ENCODE data around the gene GALK2. TPM values are rescaled to one million over a fixed set of nuclear protein-coding genes. Genes with fewer than 3 reads are reported as not detected.

GALK2 gene
- total and polyA plus RNA-seq, 2 donors (not counting 1 experiment from before 2014, with no cell fraction given) = 11.2 to 23.1 TPM

- H3K4me2 ChIP-seq (replicated peaks; ENCODE audit: low read depth, low read length, poor library complexity, severe bottlenecking) = no peak overlapping the region
- Mint-ChIP-seq H3K27me3 (no peaks in the 10 kb centered on the region), H3K9me3 (ENCODE audit: insufficient read depth) (no peaks in the 10 kb centered on the region), H3K4me1 (no peaks in the 10 kb centered on the region), H3K27ac (no peak overlapping the region), H3K4me3 (no peak overlapping the region)
- 97% methylated on average over 3 of the region's 4 CpGs for WGBS (ENCODE audit: insufficient coverage)
- H3K4me3 ChIP-seq (ENCODE audit: control extremely low read depth in 1 of 5, extremely low read depth in 1 of 5, insufficient read depth in 1 of 5, low read depth in 2 of 5, low read length in 4 of 5) = no peak overlapping the region
- CTCF ChIA-PET = no interaction called here
- no peak for DNase-seq
- H3K9ac ChIP-seq (ENCODE audit: low read length) = no peak overlapping the region
- TF ChIP-seq EZH2 (IDR thresholded peaks at IDR 0.05; ENCODE audit: borderline replicate concordance, insufficient read depth, low read depth, low read length, poor library complexity, severe bottlenecking) = no peak
- no peak for TF ChIP-seq CTCF (IDR thresholded peaks at IDR 0.05)
- POLR2A ChIA-PET = no interaction called here
- intact Hi-C loops (cut with micrococcal nuclease) = loop anchor here (10.0 kb wide), 1 partner anchor 57 kb away; no protein-coding TSS in a partner anchor
- H3K9me3 ChIP-seq (ENCODE audit: control extremely low read depth in 1 of 3, control insufficient read depth in 2 of 3, insufficient read depth in 1 of 3, low read length in 2 of 3) = no peaks in the 10 kb centered on the region
- H2AFZ ChIP-seq (ENCODE audit: insufficient read depth, low read depth, low read length, poor library complexity, severe bottlenecking) = no peak overlapping the region
- peaks cover 5% of the 10 kb centered on the region in 2 experiments for H3K36me3 ChIP-seq (replicated peaks in 1 of 2; ENCODE audit: control extremely low read depth in 1 of 2, control insufficient read depth in 1 of 2, extremely low read depth in 1 of 2, insufficient read depth in 2 of 2, low read length in 1 of 2)
- no peaks in the 10 kb centered on the region for H3K79me2 ChIP-seq (ENCODE audit: control insufficient read depth, insufficient read depth, low read length)
- no peak overlapping the region for H3K27ac ChIP-seq (ENCODE audit: low read length in 2 of 2)
- no peaks in the 10 kb centered on the region for H4K20me1 ChIP-seq (ENCODE audit: control insufficient read depth, insufficient read depth, low read length, poor library complexity, severe bottlenecking)
- no peaks in the 10 kb centered on the region for H3K4me1 ChIP-seq (ENCODE audit: control insufficient read depth in 2 of 2, insufficient read depth in 2 of 2, low read length in 2 of 2)
- no peak for ATAC-seq (ENCODE audit: low read depth)
- H3K27me3 ChIP-seq (replicated peaks in 1 of 4; ENCODE audit: control extremely low read depth in 1 of 4, control insufficient read depth in 3 of 4, insufficient read depth in 4 of 4, low read length in 3 of 4) = no peaks in the 10 kb centered on the region
These were observed 157.9 kb downstream of the GALK2 start for GRCh38 chr15:49327927-49328326.

GRCh38 chr15:49328941-49329340, 158.9 kb downstream of the GALK2 start:
- no peaks in the 10 kb centered on the region for H3K4me1 Mint-ChIP-seq
- Histone ChIP-seq H3K9me3 (ENCODE audit: control extremely low read depth in 1 of 3, control insufficient read depth in 2 of 3, insufficient read depth in 1 of 3, low read length in 2 of 3) (no peaks in the 10 kb centered on the region), H2AFZ (ENCODE audit: insufficient read depth, low read depth, low read length, poor library complexity, severe bottlenecking) (no peak overlapping the region), H3K4me2 (replicated peaks; ENCODE audit: low read depth, low read length, poor library complexity, severe bottlenecking) (no peak overlapping the region), H3K27ac (ENCODE audit: low read length in 2 of 2) (no peak overlapping the region), H3K27me3 (replicated peaks in 1 of 4; ENCODE audit: control extremely low read depth in 1 of 4, control insufficient read depth in 3 of 4, insufficient read depth in 4 of 4, low read length in 3 of 4) (no peaks in the 10 kb centered on the region), H3K9ac (ENCODE audit: low read length) (no peak overlapping the region), H3K4me3 (ENCODE audit: control extremely low read depth in 1 of 5, extremely low read depth in 1 of 5, insufficient read depth in 1 of 5, low read depth in 2 of 5, low read length in 4 of 5) (no peak overlapping the region), H4K20me1 (ENCODE audit: control insufficient read depth, insufficient read depth, low read length, poor library complexity, severe bottlenecking) (no peaks in the 10 kb centered on the region), H3K36me3 (replicated peaks in 1 of 2; ENCODE audit: control extremely low read depth in 1 of 2, control insufficient read depth in 1 of 2, extremely low read depth in 1 of 2, insufficient read depth in 2 of 2, low read length in 1 of 2) (peaks cover 3 to 5% of the 10 kb centered on the region in 2 experiments), H3K79me2 (ENCODE audit: control insufficient read depth, insufficient read depth, low read length) (no peaks in the 10 kb centered on the region), H3K4me1 (ENCODE audit: control insufficient read depth in 2 of 2, insufficient read depth in 2 of 2, low read length in 2 of 2) (no peaks in the 10 kb centered on the region)
- intact Hi-C loops (cut with micrococcal nuclease) = loop anchor here (10.0 kb wide), 1 partner anchor 56 kb away; no protein-coding TSS in a partner anchor
- H3K9me3 Mint-ChIP-seq (ENCODE audit: insufficient read depth) = no peaks in the 10 kb centered on the region
- H3K27ac Mint-ChIP-seq = no peak overlapping the region
- ChIA-PET POLR2A (no interaction called here), CTCF (no interaction called here)
- no peaks in the 10 kb centered on the region for H3K27me3 Mint-ChIP-seq
- no peak overlapping the region for H3K4me3 Mint-ChIP-seq
- DNase-seq (no peak), ATAC-seq (ENCODE audit: low read depth) (no peak)
- TF ChIP-seq EZH2 (IDR thresholded peaks at IDR 0.05; ENCODE audit: borderline replicate concordance, insufficient read depth, low read depth, low read length, poor library complexity, severe bottlenecking) (no peak), CTCF (IDR thresholded peaks at IDR 0.05) (no peak)
